Kidney (tissue), 14 donors: Measurements from ENCODE around the gene CPAMD8. TPM values are rescaled to one million over a fixed set of nuclear protein-coding genes. Genes with fewer than 3 reads are reported as not detected.
A peak's percentile ranks its signal among the peaks of the same experiment; 100 is the strongest.

Source experiments
- DNase-seq, 5 donors: peaks; one replicate each; pipeline ENCODE4 v3.0.0-alpha.2; 2013 to 2020
- FAIRE-seq: peaks from 2 replicates; lab custom pipeline; 2012; peaks lifted over from hg19 to GRCh38; lab: Jason Lieb, UNC
- H3K27ac ChIP-seq, 2 donors: one replicate each; pipeline ENCODE4 v1.7.0; 2013; ENCODE audit warnings: low read depth in 2 of 2, low read length in 2 of 2, inconsistent platforms in 1 of 2
- H3K27me3 ChIP-seq: one replicate; pipeline ENCODE4 v1.7.1; 2013; ENCODE audit warnings: low read length, inconsistent platforms; ENCODE audit not compliant: control insufficient read depth, insufficient read depth
- H3K36me3 ChIP-seq, 3 donors: one replicate each; pipeline versions ENCODE4 v1.7.0 to v1.7.1; 2013; ENCODE audit warnings: low read length in 3 of 3, control low read depth in 1 of 3, inconsistent platforms in 1 of 3; ENCODE audit not compliant: insufficient read depth in 3 of 3, control insufficient read depth in 2 of 3
- H3K4me1 ChIP-seq, 3 donors: one replicate each; pipeline versions ENCODE4 v1.7.0 to v1.7.1; 2013; ENCODE audit warnings: low read length in 3 of 3, inconsistent platforms in 1 of 3, low read depth in 1 of 3; ENCODE audit not compliant: control insufficient read depth in 2 of 3, insufficient read depth in 2 of 3
- H3K4me3 ChIP-seq, 3 donors: one replicate each; pipeline versions ENCODE4 v1.7.0 to v1.8.1; 2013; ENCODE audit warnings: low read length in 3 of 3, control low read depth in 1 of 3, inconsistent platforms in 1 of 3
- H3K9ac ChIP-seq, 3 donors: one replicate each; pipeline versions ENCODE4 v1.7.0 to v1.7.1; 2013; ENCODE audit warnings: low read length in 3 of 3, control low read depth in 1 of 3, inconsistent platforms in 1 of 3
- H3K9me3 ChIP-seq, 3 donors: one replicate each; pipeline versions ENCODE4 v1.7.0 to v1.7.1; 2013; ENCODE audit warnings: low read length in 3 of 3, control low read depth in 1 of 3, inconsistent platforms in 1 of 3; ENCODE audit not compliant: control insufficient read depth in 2 of 3, insufficient read depth in 1 of 3
- intact Hi-C: fragments of 100-400 bp; cut with DNase I; formaldehyde crosslinking; loops from one replicate; pipeline ENCODE4 v1.11.1; 2022
- polyA plus RNA-seq: library from polyadenylated mRNA; stranded (reverse); fragments of 350-450 nt; fragmentation: Illumina TruSeq; extraction: RNeasy Lipid Tissue Mini Kit (QIAGEN cat#74804); gene quantifications from one replicate; pipeline ENCODE4 v1.2.3, GENCODE V29; 2014; ENCODE audit warnings: low read depth, low replicate concordance; ENCODE audit not compliant: insufficient read depth
- total RNA-seq: library from RNA; stranded (reverse); fragmentation: NEBNext Ultra II Directional; extraction: Animal tissue kit (Norgen Biotek cat#: 25700); gene quantifications from one replicate; pipeline ENCODE4 v1.2.1, GENCODE V29; 2021
- TF ChIP-seq, protein P1 (sequence below): IDR thresholded peaks from 3 replicates; pipeline ENCODE4 v1.5.1; 2012; ENCODE audit warnings: mild to moderate bottlenecking, moderate library complexity, borderline replicate concordance; ENCODE audit not compliant: insufficient read depth; ENCODE audit errors: extremely low read depth
- donor health status: control.
- donor health status: control.
- donor health status: control.
- donor health status: control.
- donor health status: control.
- donor health status: DM: yes; HTN: yes; CAD: no.
- donor health status: Normal renal cell carcinoma (clear cell type).

The CPAMD8 gene
- total and polyA plus RNA-seq, 2 donors from 2014 or later: 22.0 to 64.1 TPM

DNA sequence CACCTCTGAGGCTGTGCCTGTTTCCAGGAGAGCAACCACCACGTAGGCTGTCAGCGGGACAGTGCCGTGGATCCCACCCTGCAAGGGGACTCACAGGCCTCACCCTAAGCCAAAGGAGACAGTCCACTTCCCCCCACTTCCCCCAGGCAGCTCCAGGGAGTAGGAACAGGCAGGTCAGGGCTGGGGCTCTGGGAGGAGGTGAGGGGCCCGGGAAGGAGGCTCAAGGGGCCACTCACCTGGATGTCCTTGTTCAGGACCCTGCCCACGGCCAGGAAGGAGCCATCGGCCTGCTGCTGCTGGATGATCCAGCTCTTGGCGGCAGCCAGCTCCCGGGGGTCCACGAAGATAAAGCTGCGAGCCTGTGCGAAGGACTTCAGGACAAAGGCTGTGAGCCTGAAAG lies 112.2 kb downstream of the CPAMD8 start:
- Histone ChIP-seq H3K36me3 (no peaks in the 10 kb centered on the region), H3K27ac (no peak overlapping the region), H3K27me3 (no peaks in the 10 kb centered on the region), H3K9me3 (peaks cover 0 to 15% (median 4%) of the 10 kb centered on the region in 3 donors), H3K4me1 (no peaks in the 10 kb centered on the region), H3K4me3 (no peak overlapping the region), H3K9ac (no peak overlapping the region)
- DNase-seq (peak in 1 of 5 donors; percentile 38), FAIRE-seq (no peak)
- TF ChIP-seq, protein P1, sequence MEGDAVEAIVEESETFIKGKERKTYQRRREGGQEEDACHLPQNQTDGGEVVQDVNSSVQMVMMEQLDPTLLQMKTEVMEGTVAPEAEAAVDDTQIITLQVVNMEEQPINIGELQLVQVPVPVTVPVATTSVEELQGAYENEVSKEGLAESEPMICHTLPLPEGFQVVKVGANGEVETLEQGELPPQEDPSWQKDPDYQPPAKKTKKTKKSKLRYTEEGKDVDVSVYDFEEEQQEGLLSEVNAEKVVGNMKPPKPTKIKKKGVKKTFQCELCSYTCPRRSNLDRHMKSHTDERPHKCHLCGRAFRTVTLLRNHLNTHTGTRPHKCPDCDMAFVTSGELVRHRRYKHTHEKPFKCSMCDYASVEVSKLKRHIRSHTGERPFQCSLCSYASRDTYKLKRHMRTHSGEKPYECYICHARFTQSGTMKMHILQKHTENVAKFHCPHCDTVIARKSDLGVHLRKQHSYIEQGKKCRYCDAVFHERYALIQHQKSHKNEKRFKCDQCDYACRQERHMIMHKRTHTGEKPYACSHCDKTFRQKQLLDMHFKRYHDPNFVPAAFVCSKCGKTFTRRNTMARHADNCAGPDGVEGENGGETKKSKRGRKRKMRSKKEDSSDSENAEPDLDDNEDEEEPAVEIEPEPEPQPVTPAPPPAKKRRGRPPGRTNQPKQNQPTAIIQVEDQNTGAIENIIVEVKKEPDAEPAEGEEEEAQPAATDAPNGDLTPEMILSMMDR: no peak
- intact Hi-C loops: no loop called here

DNA sequence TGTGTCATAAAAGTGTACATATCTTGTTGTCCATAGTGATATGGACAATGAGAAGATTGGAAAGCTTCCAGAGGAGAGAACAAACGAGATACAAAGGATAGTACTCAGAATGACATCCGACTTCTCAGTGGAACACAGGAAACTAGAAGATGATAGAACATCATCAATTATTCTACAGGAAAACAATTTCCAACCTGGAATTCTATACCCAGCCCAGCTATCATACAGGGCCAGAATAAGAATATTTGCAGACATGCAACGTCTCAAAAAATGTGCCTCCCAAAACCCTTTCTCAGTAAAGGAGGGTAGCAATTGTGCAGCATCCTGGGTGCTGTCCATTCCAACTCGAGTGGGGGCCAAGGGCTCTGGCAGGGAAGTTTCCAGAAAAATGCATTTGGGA lies 113.8 kb downstream of the CPAMD8 start:
- DNase-seq (no peak), FAIRE-seq (no peak)
- intact Hi-C loops: no loop called here
- Histone ChIP-seq H3K9me3 (peaks cover 0 to 15% (median 4%) of the 10 kb centered on the region in 3 donors), H3K4me3 (no peak overlapping the region), H3K36me3 (no peaks in the 10 kb centered on the region), H3K27ac (no peak overlapping the region), H3K4me1 (no peaks in the 10 kb centered on the region), H3K9ac (no peak overlapping the region), H3K27me3 (no peaks in the 10 kb centered on the region)
- TF ChIP-seq, protein P1: no peak

DNA sequence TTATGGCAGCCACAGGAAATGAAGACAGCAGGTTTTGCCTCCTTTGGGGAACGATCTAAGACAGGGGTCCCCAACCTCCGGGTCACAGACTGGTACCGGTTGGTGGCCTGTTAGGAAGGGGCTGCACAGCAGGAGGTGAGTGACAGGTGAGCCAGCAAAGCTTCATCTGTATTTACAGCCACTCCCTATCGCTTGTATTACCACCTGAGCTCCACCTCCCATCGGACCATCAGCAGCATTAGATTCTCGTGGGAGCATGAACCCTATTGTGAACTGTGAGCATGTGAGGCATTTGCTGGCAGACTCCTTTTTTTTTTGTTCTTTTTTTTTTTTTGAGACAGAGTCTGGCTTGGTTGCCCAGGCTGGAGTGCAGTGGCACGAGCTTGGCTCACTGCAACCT lies 115.6 kb downstream of the CPAMD8 start:
- FAIRE-seq: no peak
- Histone ChIP-seq H3K9me3 (peaks cover 0 to 15% (median 4%) of the 10 kb centered on the region in 3 donors), H3K4me1 (no peaks in the 10 kb centered on the region), H3K9ac (no peak overlapping the region), H3K27ac (no peak overlapping the region), H3K27me3 (no peaks in the 10 kb centered on the region), H3K36me3 (no peaks in the 10 kb centered on the region), H3K4me3 (no peak overlapping the region)
- intact Hi-C loops: no loop called here
- TF ChIP-seq, protein P1: no peak
- peak in 1 of 5 donors; percentile 7 for DNase-seq

DNA sequence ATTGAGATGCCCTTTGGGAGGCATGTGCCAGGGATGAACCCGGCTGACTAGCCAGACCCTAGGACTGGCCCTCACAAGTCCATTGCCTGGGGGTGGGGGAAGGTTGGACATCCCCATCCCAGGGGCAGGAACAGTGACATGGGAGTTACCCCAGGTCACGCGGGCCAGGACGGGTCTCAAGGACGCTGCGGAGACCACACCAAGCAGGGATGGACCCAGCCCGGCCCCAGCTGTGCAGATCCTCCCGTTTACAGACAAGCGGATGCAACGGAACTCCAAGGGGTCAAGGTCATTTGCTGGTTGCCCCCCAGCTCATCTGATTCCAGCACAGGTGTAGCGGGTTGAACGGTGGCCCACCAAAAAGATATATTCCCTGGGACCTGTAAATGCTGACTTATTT lies 117.9 kb downstream of the CPAMD8 start:
- TF ChIP-seq, protein P1: no peak
- no peak overlapping the region for H3K4me3 ChIP-seq
- no peak overlapping the region for H3K9ac ChIP-seq
- intact Hi-C loops: no loop called here
- FAIRE-seq (no peak), DNase-seq (peak in 1 of 5 donors; percentile 66)
- no peaks in the 10 kb centered on the region for H3K4me1 ChIP-seq
- H3K27ac ChIP-seq: no peak overlapping the region
- no peaks in the 10 kb centered on the region for H3K36me3 ChIP-seq
- no peaks in the 10 kb centered on the region for H3K27me3 ChIP-seq
- peaks cover 0 to 15% (median 4%) of the 10 kb centered on the region in 3 donors for H3K9me3 ChIP-seq
